GM12892 (cell line): ENCODE data around the gene DNAJB8.

Source experiments
- POLR2A ChIP-seq: IDR thresholded peaks from 2 replicates; pipeline ENCODE4 v1.6.1; 2011; ENCODE audit warnings: low read depth, low read length, control low read depth
- POLR2AphosphoS5 ChIP-seq: IDR thresholded peaks from 2 replicates; pipeline ENCODE4 v1.6.1; 2011; ENCODE audit warnings: low read depth, low read length, control low read depth
- TAF1 ChIP-seq: IDR thresholded peaks from 2 replicates; pipeline ENCODE4 v1.6.1; 2011; ENCODE audit warnings: low read depth, mild to moderate bottlenecking, control low read depth, low read length, borderline replicate concordance

DNA sequence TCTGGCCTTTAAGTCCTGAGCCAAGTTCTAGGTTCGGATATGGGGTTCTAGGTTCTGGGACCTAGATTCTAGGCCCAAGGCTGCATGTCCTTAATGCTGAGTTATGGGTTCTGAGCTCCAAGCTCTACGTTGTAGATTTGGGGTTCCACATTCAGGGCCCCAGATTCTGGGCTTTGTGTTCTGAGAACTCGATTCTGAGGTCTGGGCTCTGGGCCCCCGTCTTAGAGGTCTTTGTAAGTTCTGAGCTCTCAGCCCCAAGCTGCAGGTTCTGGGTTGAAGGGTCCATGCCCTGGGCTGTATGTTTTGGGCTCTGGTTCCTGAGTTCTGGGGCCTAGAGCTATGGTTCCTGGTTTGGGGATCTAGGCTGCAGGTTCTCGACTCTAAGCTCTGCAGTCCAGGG is 10.0 kb upstream of the DNAJB8 start:
- TF ChIP-seq TAF1 = no peak
- no peak for TF ChIP-seq POLR2AphosphoS5
- TF ChIP-seq POLR2A = no peak
